ENCODE measurements around the gene DLX3. TPM values are rescaled to one million over a fixed set of nuclear protein-coding genes. Genes with fewer than 3 reads are reported as not detected.

DLX3 gene
- total RNA-seq, 1 experiment from 2014 or later: 4.9 TPM

- Histone ChIP-seq H3K4me3 (ENCODE audit: low read depth, low read length) (no peak overlapping the region), H3K9me3 (no peaks in the 10 kb centered on the region), H3K36me3 (ENCODE audit: control insufficient read depth, insufficient read depth, low read length) (no peaks in the 10 kb centered on the region), H3K4me1 (peaks cover 41% of the 10 kb centered on the region), H3K27me3 (replicated peaks; ENCODE audit: control insufficient read depth, insufficient read depth, low read length) (no peaks in the 10 kb centered on the region)
- Mint-ChIP-seq H3K36me3 (ENCODE audit: insufficient read depth, unreplicated experiment) (no peaks in the 10 kb centered on the region), H3K27ac (ENCODE audit: unreplicated experiment) (no peak overlapping the region), H3K4me3 (ENCODE audit: unreplicated experiment) (no peak overlapping the region), H3K9me3 (ENCODE audit: unreplicated experiment) (no peaks in the 10 kb centered on the region), H3K27me3 (ENCODE audit: insufficient read depth, unreplicated experiment) (no peaks in the 10 kb centered on the region), H3K4me1 (ENCODE audit: low read depth, unreplicated experiment) (peaks cover 30% of the 10 kb centered on the region)
- ChIA-PET POLR2A (no interaction called here), CTCF (interaction anchor here (0.6 to 3.0 kb wide), 8 partner anchors 9 to 223 kb away, joined by 3 to 10 read pairs (median 4); partner anchors contain the start of gene DLX3)
- TF ChIP-seq, protein P1, sequence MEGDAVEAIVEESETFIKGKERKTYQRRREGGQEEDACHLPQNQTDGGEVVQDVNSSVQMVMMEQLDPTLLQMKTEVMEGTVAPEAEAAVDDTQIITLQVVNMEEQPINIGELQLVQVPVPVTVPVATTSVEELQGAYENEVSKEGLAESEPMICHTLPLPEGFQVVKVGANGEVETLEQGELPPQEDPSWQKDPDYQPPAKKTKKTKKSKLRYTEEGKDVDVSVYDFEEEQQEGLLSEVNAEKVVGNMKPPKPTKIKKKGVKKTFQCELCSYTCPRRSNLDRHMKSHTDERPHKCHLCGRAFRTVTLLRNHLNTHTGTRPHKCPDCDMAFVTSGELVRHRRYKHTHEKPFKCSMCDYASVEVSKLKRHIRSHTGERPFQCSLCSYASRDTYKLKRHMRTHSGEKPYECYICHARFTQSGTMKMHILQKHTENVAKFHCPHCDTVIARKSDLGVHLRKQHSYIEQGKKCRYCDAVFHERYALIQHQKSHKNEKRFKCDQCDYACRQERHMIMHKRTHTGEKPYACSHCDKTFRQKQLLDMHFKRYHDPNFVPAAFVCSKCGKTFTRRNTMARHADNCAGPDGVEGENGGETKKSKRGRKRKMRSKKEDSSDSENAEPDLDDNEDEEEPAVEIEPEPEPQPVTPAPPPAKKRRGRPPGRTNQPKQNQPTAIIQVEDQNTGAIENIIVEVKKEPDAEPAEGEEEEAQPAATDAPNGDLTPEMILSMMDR (IDR thresholded peaks at IDR 0.05; ENCODE audit: insufficient read depth in 1 of 2, low read depth in 1 of 2, low read length in 1 of 2, severe bottlenecking in 1 of 2, unreplicated experiment in 1 of 2): no peak
- intact Hi-C loops (cut with micrococcal nuclease; ENCODE audit: unreplicated experiment): loop anchor here (1.0 kb wide), 1 partner anchor 8 kb away; the partner anchor contains the start of gene DLX4
- no TSS peak for BruUV-seq (replicated peaks)
- DNase-seq: no peak
Observed at GRCh38 chr17:49977463-49978389, 17.3 kb downstream of the DLX3 start.

- POLR2A ChIA-PET: no interaction called here
Observed at GRCh38 chr17:49976828-49977202, 18.2 kb downstream of the DLX3 start.

GRCh38 chr17:49976163-49976827 is 18.7 kb downstream of the DLX3 start:
- intact Hi-C loops (cut with micrococcal nuclease; ENCODE audit: unreplicated experiment): no loop called here
- Mint-ChIP-seq H3K27ac (ENCODE audit: unreplicated experiment) (no peak overlapping the region), H3K4me1 (ENCODE audit: low read depth, unreplicated experiment) (peaks cover 27% of the 10 kb centered on the region), H3K9me3 (ENCODE audit: unreplicated experiment) (no peaks in the 10 kb centered on the region), H3K36me3 (ENCODE audit: insufficient read depth, unreplicated experiment) (no peaks in the 10 kb centered on the region), H3K27me3 (ENCODE audit: insufficient read depth, unreplicated experiment) (no peaks in the 10 kb centered on the region), H3K4me3 (ENCODE audit: unreplicated experiment) (no peak overlapping the region)
- Histone ChIP-seq H3K4me1 (peaks cover 41% of the 10 kb centered on the region), H3K9me3 (no peaks in the 10 kb centered on the region), H3K36me3 (ENCODE audit: control insufficient read depth, insufficient read depth, low read length) (no peaks in the 10 kb centered on the region), H3K27me3 (replicated peaks; ENCODE audit: control insufficient read depth, insufficient read depth, low read length) (no peaks in the 10 kb centered on the region), H3K4me3 (ENCODE audit: low read depth, low read length) (no peak overlapping the region)
- POLR2A ChIA-PET: no interaction called here
- no TSS peak for BruUV-seq (replicated peaks)
- peak; percentile 58 to 87 for DNase-seq
- TF ChIP-seq, protein P1 (IDR thresholded peaks at IDR 0.05; ENCODE audit: insufficient read depth in 1 of 2, low read depth in 1 of 2, low read length in 1 of 2, severe bottlenecking in 1 of 2, unreplicated experiment in 1 of 2): no peak
- CTCF ChIA-PET: interaction anchor here (0.6 to 3.0 kb wide), 7 partner anchors 12 to 458 kb away, joined by 3 to 10 read pairs (median 3); no protein-coding TSS in a partner anchor

More at GRCh38 chr17:49976828-49977202, 18.2 kb downstream of the DLX3 start:
- H3K36me3 Mint-ChIP-seq (ENCODE audit: insufficient read depth, unreplicated experiment): no peaks in the 10 kb centered on the region
- H3K36me3 ChIP-seq (ENCODE audit: control insufficient read depth, insufficient read depth, low read length): no peaks in the 10 kb centered on the region
- CTCF ChIA-PET: interaction anchor here (0.6 to 3.0 kb wide), 7 partner anchors 12 to 459 kb away, joined by 3 to 10 read pairs (median 3); no protein-coding TSS in a partner anchor
- DNase-seq: no peak
- H3K9me3 ChIP-seq: no peaks in the 10 kb centered on the region
- peaks cover 41% of the 10 kb centered on the region for H3K4me1 ChIP-seq
- no peaks in the 10 kb centered on the region for H3K9me3 Mint-ChIP-seq (ENCODE audit: unreplicated experiment)
- no peaks in the 10 kb centered on the region for H3K27me3 Mint-ChIP-seq (ENCODE audit: insufficient read depth, unreplicated experiment)
- no peaks in the 10 kb centered on the region for H3K27me3 ChIP-seq (replicated peaks; ENCODE audit: control insufficient read depth, insufficient read depth, low read length)
- no peak overlapping the region for H3K27ac Mint-ChIP-seq (ENCODE audit: unreplicated experiment)
- intact Hi-C loops (cut with micrococcal nuclease; ENCODE audit: unreplicated experiment): loop anchor here (1.0 kb wide), 1 partner anchor 8 kb away; the partner anchor contains the start of gene DLX4
- no peak overlapping the region for H3K4me3 Mint-ChIP-seq (ENCODE audit: unreplicated experiment)
- TF ChIP-seq, protein P1 (IDR thresholded peaks at IDR 0.05; ENCODE audit: insufficient read depth in 1 of 2, low read depth in 1 of 2, low read length in 1 of 2, severe bottlenecking in 1 of 2, unreplicated experiment in 1 of 2): no peak
- no peak overlapping the region for H3K4me3 ChIP-seq (ENCODE audit: low read depth, low read length)
- peaks cover 30% of the 10 kb centered on the region for H3K4me1 Mint-ChIP-seq (ENCODE audit: low read depth, unreplicated experiment)
- no TSS peak for BruUV-seq (replicated peaks)
